Measurements from ENCODE around the gene NIBAN1.
A peak's percentile ranks its signal among the peaks of the same experiment; 100 is the strongest.
"Not testable (repeated sequence)": the region's sequence is repeated elsewhere in the genome, so short reads cannot be mapped to it uniquely, and the experiment has no call there.

Gene NIBAN1

GRCh38 chr1:184957901-184958300 is 16.4 kb downstream of the NIBAN1 start:
- not testable (repeated sequence) for ATAC-seq, DNase-seq, H3K27ac Mint-ChIP-seq, H3K4me3 Mint-ChIP-seq, H3K9me3 Mint-ChIP-seq, H3K27me3 Mint-ChIP-seq
- peaks cover 13% of the 10 kb centered on the region for H3K4me1 Mint-ChIP-seq

GRCh38 chr1:184956999-184957700 is 17.2 kb downstream of the NIBAN1 start:
- H3K4me1 Mint-ChIP-seq, result peaks cover 13% of the 10 kb centered on the region
- peaks cover 0 to 7% of the 10 kb centered on the region in 2 donors for H3K9me3 Mint-ChIP-seq
- ATAC-seq, result no peak
- DNase-seq, result no peak
- H3K27ac Mint-ChIP-seq, result no peak overlapping the region
- no peak overlapping the region for H3K4me3 Mint-ChIP-seq
- H3K27me3 Mint-ChIP-seq, result peaks cover 10% of the 10 kb centered on the region

- H3K27ac Mint-ChIP-seq, result no peak overlapping the region
- peak overlapping the region; percentile 25 to 65 for H3K4me3 Mint-ChIP-seq
- ATAC-seq, result no peak
- no peaks in the 10 kb centered on the region for H3K9me3 Mint-ChIP-seq
- no peaks in the 10 kb centered on the region for H3K27me3 Mint-ChIP-seq
- DNase-seq, result no peak
- H3K4me1 Mint-ChIP-seq, result peaks cover 13% of the 10 kb centered on the region
Measured at GRCh38 chr1:184954232-184954995, 19.9 kb downstream of the NIBAN1 start.

- H3K9me3 Mint-ChIP-seq, result no peaks in the 10 kb centered on the region
- H3K4me1 Mint-ChIP-seq, result peaks cover 13% of the 10 kb centered on the region
- DNase-seq, result no peak
- no peak overlapping the region for H3K27ac Mint-ChIP-seq
- peak; percentile 67 for ATAC-seq
- peak overlapping the region; percentile 25 to 65 for H3K4me3 Mint-ChIP-seq
- no peaks in the 10 kb centered on the region for H3K27me3 Mint-ChIP-seq
Measured at GRCh38 chr1:184953600-184954219, 20.6 kb downstream of the NIBAN1 start.

- H3K27ac Mint-ChIP-seq, result no peak overlapping the region
- H3K4me1 Mint-ChIP-seq, result peaks cover 13% of the 10 kb centered on the region
- no peak for ATAC-seq
- no peak for DNase-seq
- H3K4me3 Mint-ChIP-seq, result no peak overlapping the region
- H3K9me3 Mint-ChIP-seq, result no peaks in the 10 kb centered on the region
- no peaks in the 10 kb centered on the region for H3K27me3 Mint-ChIP-seq
Measured at GRCh38 chr1:184952428-184952827, 21.9 kb downstream of the NIBAN1 start.

- Mint-ChIP-seq H3K27ac (peak overlapping the region in 1 of 2 donors; percentile 3), H3K9me3 (no peaks in the 10 kb centered on the region), H3K4me1 (peaks cover 13% of the 10 kb centered on the region), H3K27me3 (no peaks in the 10 kb centered on the region), H3K4me3 (no peak overlapping the region)
- ATAC-seq, result no peak
- no peak for DNase-seq
Measured at GRCh38 chr1:184951788-184952187, 22.5 kb downstream of the NIBAN1 start.

- DNase-seq, result no peak
- no peaks in the 10 kb centered on the region for H3K27me3 Mint-ChIP-seq
- H3K27ac Mint-ChIP-seq, result no peak overlapping the region
- no peak for ATAC-seq
- H3K4me3 Mint-ChIP-seq, result no peak overlapping the region
- H3K9me3 Mint-ChIP-seq, result peaks cover 0 to 5% of the 10 kb centered on the region in 2 donors
- peaks cover 20% of the 10 kb centered on the region for H3K4me1 Mint-ChIP-seq
Measured at GRCh38 chr1:184950906-184951305, 23.4 kb downstream of the NIBAN1 start.

GRCh38 chr1:184950227-184950626 is 24.1 kb downstream of the NIBAN1 start:
- Mint-ChIP-seq H3K9me3 (peaks cover 0 to 5% of the 10 kb centered on the region in 2 donors), H3K4me1 (peaks cover 26% of the 10 kb centered on the region), H3K27me3 (no peaks in the 10 kb centered on the region), H3K27ac (no peak overlapping the region), H3K4me3 (no peak overlapping the region)
- ATAC-seq (no peak), DNase-seq (no peak)

- no peak for DNase-seq
- Mint-ChIP-seq H3K27ac (no peak overlapping the region), H3K4me3 (no peak overlapping the region), H3K9me3 (peaks cover 0 to 5% of the 10 kb centered on the region in 2 donors), H3K27me3 (no peaks in the 10 kb centered on the region), H3K4me1 (peaks cover 13% of the 10 kb centered on the region)
- ATAC-seq, result no peak
Measured at GRCh38 chr1:184947497-184948256, 26.6 kb downstream of the NIBAN1 start.

- H3K4me1 Mint-ChIP-seq, result peaks cover 30% of the 10 kb centered on the region
- H3K27me3 Mint-ChIP-seq, result no peaks in the 10 kb centered on the region
- ATAC-seq, result no peak
- H3K27ac Mint-ChIP-seq, result no peak overlapping the region
- H3K9me3 Mint-ChIP-seq, result peaks cover 0 to 5% of the 10 kb centered on the region in 2 donors
- no peak for DNase-seq
- peak overlapping the region; percentile 5 to 22 for H3K4me3 Mint-ChIP-seq
Measured at GRCh38 chr1:184945678-184946412, 28.5 kb downstream of the NIBAN1 start.

- H3K27me3 Mint-ChIP-seq, result no peaks in the 10 kb centered on the region
- peak overlapping the region in 1 of 2 donors; percentile 11 for H3K4me3 Mint-ChIP-seq
- no peak overlapping the region for H3K27ac Mint-ChIP-seq
- peak; percentile 72 for ATAC-seq
- peaks cover 32% of the 10 kb centered on the region for H3K4me1 Mint-ChIP-seq
- DNase-seq, result no peak
- H3K9me3 Mint-ChIP-seq, result peaks cover 0 to 5% of the 10 kb centered on the region in 2 donors
Measured at GRCh38 chr1:184945029-184945428, 29.3 kb downstream of the NIBAN1 start.

GRCh38 chr1:184943998-184944397 is 30.3 kb downstream of the NIBAN1 start:
- Mint-ChIP-seq H3K27me3 (no peaks in the 10 kb centered on the region), H3K4me1 (peaks cover 32% of the 10 kb centered on the region), H3K27ac (no peak overlapping the region), H3K4me3 (no peak overlapping the region), H3K9me3 (peaks cover 0 to 5% of the 10 kb centered on the region in 2 donors)
- ATAC-seq (no peak), DNase-seq (no peak)

GRCh38 chr1:184941735-184942134 is 32.6 kb downstream of the NIBAN1 start:
- ATAC-seq, result peak; percentile 96
- Mint-ChIP-seq H3K4me1 (peaks cover 32% of the 10 kb centered on the region), H3K27ac (peak overlapping the region in 1 of 2 donors; percentile 85), H3K9me3 (peaks cover 0 to 5% of the 10 kb centered on the region in 2 donors), H3K4me3 (peak overlapping the region in 1 of 2 donors; percentile 72), H3K27me3 (peaks cover 15% of the 10 kb centered on the region)
- peak; percentile 14 to 53 for DNase-seq

GRCh38 chr1:184941410-184941733 is 32.9 kb downstream of the NIBAN1 start:
- H3K27me3 Mint-ChIP-seq, result peaks cover 15% of the 10 kb centered on the region
- peak overlapping the region in 1 of 2 donors; percentile 72 for H3K4me3 Mint-ChIP-seq
- ATAC-seq, result no peak
- DNase-seq, result no peak
- H3K27ac Mint-ChIP-seq, result peak overlapping the region in 1 of 2 donors; percentile 15
- H3K4me1 Mint-ChIP-seq, result peaks cover 31% of the 10 kb centered on the region
- H3K9me3 Mint-ChIP-seq, result peaks cover 0 to 4% of the 10 kb centered on the region in 2 donors
